SW 1271 (cell line): ENCODE data around the gene ADARB2.
"Not testable (repeated sequence)": the region's sequence is repeated elsewhere in the genome, so short reads cannot be mapped to it uniquely, and the experiment has no call there.

Source experiments
- DNase-seq, 2 experiments: peaks; one replicate each; lab custom pipeline; 2025; lab: John Stamatoyannopoulos, UW

Gene ADARB2

DNA sequence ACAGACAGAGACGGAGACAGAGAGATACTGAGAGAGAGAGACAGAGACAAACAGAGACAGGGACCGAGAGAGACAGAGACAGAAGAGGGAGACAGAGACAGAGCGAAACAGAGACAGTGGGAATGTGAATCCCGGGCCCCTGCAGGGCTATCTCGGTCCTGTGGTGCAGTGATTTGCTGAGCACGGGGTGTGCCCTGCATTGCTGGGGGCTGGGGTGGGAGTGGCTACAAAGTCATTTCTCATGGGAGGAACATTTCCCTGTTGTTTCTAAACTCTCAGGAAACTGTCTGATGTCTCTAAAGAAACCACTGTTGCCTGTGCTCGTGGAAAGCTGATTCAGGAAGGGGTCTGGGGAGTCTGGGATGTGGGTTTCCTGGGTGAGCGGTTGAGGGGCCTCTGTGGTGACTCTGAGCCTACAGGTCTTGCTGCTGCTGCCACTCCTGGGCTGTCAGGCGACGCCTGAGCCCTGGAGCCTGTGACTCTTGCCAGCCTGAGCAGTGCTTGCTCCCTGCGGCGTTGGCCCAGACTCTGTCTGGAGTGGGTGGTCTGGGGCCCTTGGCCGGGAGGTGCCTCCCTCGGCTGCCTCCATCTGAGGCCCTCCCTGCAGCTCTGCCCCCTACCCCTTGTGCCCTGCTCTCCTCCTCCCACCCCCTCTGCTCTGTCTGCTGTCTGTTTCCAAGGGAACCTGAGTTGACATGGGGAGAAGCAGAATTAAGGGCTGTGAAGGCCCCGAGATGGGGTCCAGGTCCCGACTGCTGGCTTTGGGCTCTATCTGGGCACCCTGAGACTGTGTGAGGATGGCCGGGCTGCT lies 389.2 kb downstream of the ADARB2 start:
- no peak for DNase-seq

- DNase-seq = no peak
These were observed 389.8 kb downstream of the ADARB2 start for GRCh38 chr10:1347525-1347924.

DNA sequence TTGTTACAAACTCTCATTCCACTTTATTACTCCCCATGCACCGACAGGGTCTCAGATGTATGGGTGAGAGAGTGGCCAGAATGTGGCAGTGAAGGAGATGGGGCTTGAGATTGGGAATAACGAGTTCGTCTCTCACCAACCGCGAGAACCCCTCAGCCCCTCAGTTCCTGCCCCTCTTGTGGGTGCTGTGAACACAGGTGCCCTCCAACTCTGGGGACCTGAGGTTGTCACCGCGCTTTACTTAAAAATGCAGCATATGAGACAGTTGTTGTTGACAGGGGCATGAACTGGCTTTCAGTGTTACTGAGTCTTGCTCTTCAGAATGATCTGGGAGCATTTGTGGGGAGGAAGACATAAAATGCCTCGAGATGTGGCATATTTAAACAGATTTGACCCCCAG lies 391.1 kb downstream of the ADARB2 start:
- no peak for DNase-seq

DNA sequence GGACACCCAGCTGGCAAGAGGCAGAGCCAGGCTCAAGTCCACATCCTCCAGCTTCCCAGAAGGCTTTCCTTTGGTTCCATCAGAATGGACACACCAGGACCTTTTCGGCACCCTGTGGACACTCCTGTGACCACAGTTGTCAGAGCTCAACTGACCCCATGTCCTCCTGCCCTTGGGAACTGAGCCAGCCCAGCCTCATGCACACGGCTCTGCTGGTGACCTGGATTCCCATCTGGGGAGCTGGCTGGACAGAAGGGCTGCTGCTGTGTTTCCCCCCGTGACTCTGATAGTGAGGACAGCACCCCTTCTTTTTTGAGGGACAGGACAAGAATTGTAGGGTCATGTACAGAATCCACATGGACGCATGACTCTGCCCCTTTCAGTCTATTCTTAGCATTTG lies 392.0 kb downstream of the ADARB2 start:
- DNase-seq = no peak

DNA sequence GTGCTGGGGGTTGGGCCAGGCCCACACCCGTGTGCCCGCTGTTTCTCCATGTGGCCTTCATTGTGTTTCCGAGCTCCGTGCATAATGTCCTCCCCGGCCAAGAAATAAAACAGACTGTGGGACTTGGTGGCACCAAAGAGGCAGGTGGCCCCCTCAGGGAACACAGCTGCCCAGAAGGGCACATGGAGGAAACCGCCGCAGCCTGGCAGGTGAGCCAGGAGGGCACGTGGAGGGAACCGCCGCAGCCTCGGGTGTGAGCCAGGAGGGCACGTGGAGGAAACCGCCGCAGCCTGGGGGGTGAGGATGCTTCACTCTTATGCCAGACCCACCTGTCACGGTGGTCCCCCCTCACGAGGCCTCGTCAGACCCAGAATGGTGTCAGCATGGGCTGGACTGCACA lies 392.5 kb downstream of the ADARB2 start:
- DNase-seq = no peak

DNA sequence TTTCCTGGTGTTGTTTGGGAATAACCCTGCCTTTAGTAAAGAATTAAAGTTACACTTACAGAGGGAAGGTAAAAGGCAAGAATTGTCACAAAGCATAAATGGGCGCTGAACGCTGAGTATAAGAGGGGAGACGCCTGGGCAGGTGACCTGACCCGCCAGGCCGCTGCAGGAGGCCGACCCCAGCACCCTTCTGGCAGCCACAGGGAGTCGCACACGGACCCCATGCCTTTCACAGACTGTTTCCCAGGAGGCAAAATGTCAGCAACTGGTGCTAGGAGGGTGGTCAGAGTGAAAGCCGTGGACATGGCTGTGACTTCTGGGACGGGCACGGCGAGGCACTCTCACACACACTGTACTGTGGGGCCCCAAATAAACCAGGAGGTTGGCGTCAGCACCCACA lies 392.9 kb downstream of the ADARB2 start:
- DNase-seq = no peak

DNA sequence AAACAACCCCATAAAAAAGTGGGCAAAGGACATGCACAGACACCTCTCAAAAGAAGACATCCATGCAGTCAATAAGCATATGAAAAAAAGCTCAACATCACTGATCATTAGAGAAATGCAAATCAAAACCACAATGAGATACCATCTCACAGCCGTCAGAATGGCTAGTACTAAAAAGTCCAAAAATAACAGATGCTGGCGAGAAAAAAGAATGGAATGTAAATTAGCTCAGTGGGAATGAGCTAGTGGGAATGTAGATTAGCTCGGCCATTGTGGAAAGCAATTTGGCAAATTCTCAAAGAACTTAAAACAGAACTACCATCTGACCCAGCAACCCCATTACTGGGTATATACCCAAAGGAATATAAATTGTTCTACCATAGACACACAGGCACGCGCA lies 394.1 kb downstream of the ADARB2 start:
- DNase-seq = no peak

GRCh38 chr10:1341052-1341451 lies 396.3 kb downstream of the ADARB2 start:
- DNase-seq = not testable (repeated sequence)

DNA sequence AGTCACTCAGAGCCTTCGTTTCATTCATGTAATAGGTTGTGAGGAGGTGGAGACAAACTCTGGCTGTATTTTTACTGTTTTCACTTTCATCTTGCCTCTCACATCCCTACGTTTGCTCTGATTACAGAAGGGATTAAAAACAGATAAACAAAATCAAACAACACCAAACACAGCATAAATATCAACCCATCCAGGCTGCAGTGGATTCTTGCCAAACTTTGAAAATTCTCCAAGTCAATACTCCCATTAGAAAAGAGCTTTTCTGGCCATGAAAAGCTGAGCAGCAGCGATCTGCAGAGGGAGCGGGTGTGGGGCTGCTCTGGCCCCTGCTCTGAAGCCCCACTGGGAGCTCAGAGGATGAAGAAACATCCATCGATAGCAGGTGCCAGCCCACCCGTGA lies 397.9 kb downstream of the ADARB2 start:
- DNase-seq = no peak

GRCh38 chr10:1335642-1336041 lies 401.7 kb downstream of the ADARB2 start:
- no peak for DNase-seq

- DNase-seq = no peak
These were observed 403.3 kb downstream of the ADARB2 start for GRCh38 chr10:1333981-1334380.

DNA sequence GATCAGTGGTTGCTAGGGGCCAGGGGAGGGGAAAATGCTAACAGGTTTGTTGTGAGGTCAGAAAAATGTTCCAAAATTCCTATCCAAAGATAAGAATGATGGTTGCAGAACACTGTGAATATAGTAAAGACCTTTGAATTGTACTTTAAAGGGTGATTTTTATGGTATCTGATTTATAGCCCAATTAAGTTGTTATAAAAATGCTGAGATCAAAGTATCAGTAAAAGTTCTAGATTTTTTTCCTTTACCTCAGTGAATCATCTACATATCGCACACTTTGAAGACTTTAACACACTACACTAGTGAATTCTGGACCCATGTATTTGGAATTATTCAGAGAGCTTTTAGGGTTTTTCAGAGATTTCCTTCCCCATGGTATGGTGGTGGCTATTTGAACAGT lies 405.8 kb downstream of the ADARB2 start:
- DNase-seq = no peak

- no peak for DNase-seq
These were observed 407.7 kb downstream of the ADARB2 start for GRCh38 chr10:1329622-1330021.

DNA sequence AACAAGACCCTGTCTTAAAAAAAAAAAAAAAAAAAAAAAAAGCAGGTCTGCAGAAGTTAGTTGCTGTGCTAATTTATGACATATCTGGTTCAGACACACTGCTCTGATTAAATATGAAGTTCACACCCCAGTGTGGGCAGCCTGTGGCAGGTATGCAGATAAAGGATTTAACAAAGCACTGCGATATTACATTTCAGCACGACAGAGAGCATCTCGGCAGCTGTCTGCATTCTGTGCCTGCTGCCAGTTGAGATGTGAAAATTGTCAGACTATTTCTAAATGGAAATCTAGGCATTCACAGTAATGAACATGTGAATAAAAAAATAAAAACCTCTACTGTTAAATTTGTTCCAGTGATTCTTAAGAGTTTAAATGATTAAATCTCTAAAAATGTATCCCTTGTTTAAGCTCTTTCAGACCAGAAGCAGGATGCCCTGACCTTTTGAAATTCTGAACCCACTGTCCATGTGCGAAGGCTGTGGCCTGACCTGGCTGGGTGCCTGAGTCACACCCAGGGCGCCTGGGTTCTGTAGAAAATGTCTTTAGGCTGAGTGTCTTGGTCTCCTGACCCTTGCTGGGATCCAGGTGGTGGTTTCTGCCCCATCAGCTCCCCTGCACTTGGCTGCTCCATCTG lies 408.2 kb downstream of the ADARB2 start:
- DNase-seq = no peak

GRCh38 chr10:1328161-1328823 lies 409.0 kb downstream of the ADARB2 start:
- DNase-seq = no peak

DNA sequence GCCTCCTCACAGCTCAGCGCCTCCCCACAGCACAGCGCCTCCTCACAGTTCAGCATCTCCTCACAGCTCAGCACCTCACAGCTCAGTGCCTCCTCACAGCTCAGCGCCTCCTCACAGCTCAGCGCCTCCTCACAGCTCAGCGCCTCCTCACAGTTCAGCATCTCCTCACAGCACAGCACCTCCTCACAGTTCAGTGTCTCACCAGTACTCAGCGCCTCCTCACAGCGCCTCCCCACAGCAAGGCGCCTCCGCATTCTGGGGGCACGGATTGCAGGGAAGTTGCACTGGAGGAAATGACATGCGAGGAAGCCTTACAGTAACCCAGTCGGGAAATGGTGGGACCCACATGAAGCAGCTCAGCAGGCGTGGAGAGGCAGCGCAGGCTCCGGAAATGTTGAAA lies 409.6 kb downstream of the ADARB2 start:
- no peak for DNase-seq

GRCh38 chr10:1326514-1326913 lies 410.8 kb downstream of the ADARB2 start:
- not testable (repeated sequence) for DNase-seq

DNA sequence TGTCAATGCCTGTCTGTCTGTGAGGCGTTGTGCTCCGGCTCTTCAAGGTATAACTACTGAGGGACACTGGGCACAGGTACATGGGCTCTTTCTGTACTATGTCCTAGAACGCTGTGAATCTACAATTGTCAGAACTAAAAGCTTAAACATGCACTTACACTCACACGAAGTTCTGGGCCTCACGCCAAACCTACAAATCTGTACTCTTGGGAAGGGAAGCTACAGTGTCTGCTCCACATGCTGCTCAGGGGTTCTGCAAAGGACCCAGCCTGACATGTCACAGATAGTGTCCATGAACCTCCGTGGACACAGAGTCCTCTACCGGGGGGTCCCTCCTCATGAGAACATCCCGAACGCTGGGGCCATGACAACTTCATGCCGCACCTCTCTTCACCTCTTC lies 412.4 kb downstream of the ADARB2 start:
- no peak for DNase-seq

DNA sequence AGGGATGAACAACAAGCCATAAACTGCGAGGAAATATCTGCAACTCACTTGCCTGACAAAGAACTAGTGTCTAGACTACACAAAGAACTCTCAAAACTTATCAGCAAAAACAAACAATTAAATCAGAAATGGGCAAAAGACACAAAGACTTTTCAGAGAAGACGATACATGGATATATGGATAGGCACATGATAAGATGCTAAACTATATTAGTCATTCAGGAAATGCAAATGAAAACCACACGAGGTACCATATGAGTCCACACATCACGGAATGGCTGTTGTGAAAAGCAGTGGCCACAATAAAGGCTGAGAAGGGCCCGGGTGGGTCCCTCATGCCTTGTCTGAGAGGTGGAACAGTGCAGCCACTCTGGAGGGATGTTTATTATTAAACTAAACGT lies 413.4 kb downstream of the ADARB2 start:
- DNase-seq = no peak

- DNase-seq = no peak
These were observed 416.5 kb downstream of the ADARB2 start for GRCh38 chr10:1320739-1321320.

GRCh38 chr10:1316809-1317143 lies 420.5 kb downstream of the ADARB2 start:
- no peak for DNase-seq

- no peak for DNase-seq
These were observed 421.1 kb downstream of the ADARB2 start for GRCh38 chr10:1316121-1316808.
